Gastrocnemius medialis (tissue), 4 donors: ENCODE measurements around the gene ALOX12B.
A peak's percentile ranks its signal among the peaks of the same experiment; 100 is the strongest.

Source experiments
- POLR2A ChIP-seq, 2 donors: fragments of 450-650 bp; IDR thresholded peaks; one replicate each; pipeline ENCODE4 v1.6.1; 2017; ENCODE audit warnings: antibody characterized with exemption in 2 of 2, mild to moderate bottlenecking in 2 of 2, moderate library complexity in 2 of 2
- TF ChIP-seq, protein P1 (sequence below), 5 experiments: fragments of 450-650 bp in 3 of 5; fragments of 200-600 bp in 2 of 5; sonication (generic) in 2 of 5; IDR thresholded peaks in 4 of 5; conservative IDR thresholded peaks in 1 of 5; 1 replicate in 4 of 5; 2 replicates in 1 of 5; pipeline ENCODE4 v1.5.1; 2016 to 2019; ENCODE audit warnings: antibody characterized with exemption in 5 of 5, mild to moderate bottlenecking in 3 of 5, moderate library complexity in 3 of 5

DNA sequence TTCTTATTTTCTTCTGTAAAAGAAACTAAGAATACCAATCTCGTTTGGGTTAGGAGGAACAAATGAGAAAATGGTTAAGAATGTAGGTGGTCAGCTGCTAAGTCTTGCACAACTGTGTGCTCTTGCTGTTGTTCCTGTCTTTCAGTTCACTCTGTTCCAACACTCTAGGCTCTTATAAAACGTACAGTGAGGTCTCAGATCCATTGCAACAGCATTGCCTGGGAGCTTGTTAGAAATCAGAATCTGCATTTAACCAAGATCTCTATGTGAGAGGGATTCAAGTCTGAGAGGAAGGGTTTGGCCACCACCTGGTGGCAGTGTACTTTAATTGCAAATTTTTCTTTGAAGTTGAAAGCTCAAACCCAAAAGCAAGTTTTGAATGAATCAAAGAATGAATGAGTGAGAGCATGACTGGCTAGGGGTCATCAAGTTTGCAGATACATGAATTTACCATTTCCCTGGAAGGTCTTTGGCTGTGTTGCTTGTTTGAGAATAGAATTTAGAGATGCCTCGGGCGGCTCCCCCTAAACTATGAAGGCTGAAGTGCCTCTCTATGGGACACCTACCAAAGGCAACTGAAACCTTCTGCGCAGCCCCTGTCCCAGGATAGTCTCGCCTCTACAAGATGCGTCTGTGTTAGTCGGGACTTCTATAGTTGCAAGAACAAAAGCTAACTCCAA, 46.1 kb downstream of the ALOX12B start:
- TF ChIP-seq POLR2A (IDR thresholded peaks at IDR 0.05), result peak in 1 of 2 donors; percentile 10
- TF ChIP-seq, protein P1, sequence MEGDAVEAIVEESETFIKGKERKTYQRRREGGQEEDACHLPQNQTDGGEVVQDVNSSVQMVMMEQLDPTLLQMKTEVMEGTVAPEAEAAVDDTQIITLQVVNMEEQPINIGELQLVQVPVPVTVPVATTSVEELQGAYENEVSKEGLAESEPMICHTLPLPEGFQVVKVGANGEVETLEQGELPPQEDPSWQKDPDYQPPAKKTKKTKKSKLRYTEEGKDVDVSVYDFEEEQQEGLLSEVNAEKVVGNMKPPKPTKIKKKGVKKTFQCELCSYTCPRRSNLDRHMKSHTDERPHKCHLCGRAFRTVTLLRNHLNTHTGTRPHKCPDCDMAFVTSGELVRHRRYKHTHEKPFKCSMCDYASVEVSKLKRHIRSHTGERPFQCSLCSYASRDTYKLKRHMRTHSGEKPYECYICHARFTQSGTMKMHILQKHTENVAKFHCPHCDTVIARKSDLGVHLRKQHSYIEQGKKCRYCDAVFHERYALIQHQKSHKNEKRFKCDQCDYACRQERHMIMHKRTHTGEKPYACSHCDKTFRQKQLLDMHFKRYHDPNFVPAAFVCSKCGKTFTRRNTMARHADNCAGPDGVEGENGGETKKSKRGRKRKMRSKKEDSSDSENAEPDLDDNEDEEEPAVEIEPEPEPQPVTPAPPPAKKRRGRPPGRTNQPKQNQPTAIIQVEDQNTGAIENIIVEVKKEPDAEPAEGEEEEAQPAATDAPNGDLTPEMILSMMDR (IDR thresholded peaks at IDR 0.05 in 4 of 5, conservative IDR thresholded peaks at IDR 0.05 in 1 of 5), result peak; percentile 28 to 54 (median 40)
